ENCODE data around the gene PODN. TPM values are rescaled to one million over a fixed set of nuclear protein-coding genes. Genes with fewer than 3 reads are reported as not detected.

PODN gene
- total RNA-seq, 2 experiments from 2014 or later: not detected

DNA sequence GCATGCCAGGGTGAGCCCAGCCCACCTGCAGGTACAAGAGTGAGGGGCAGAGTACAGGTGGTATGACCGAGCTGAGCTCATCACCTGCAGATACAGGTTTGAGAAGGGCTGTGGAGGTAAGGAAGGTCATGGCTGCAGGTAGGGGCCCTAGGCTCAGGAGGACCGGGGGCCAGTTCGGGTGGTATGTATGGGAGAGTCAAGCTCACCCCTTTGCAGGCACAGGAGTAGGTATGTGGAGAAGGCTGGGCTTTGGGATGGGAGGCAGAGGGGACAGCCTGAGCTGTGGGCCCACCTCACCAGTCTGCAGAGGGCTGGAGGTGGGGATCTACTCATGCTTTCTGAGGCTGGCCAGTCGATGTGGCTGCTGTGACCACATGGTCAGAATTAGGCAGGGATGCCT lies 17.2 kb downstream of the PODN start:
- H3K4me3 Mint-ChIP-seq: no peak overlapping the region
- H3K27me3 Mint-ChIP-seq (ENCODE audit: low read depth): no peaks in the 10 kb centered on the region
- H3K9me3 Mint-ChIP-seq: no peaks in the 10 kb centered on the region
- no peak for DNase-seq
- H3K27ac Mint-ChIP-seq: no peak overlapping the region
- CTCF ChIA-PET: no interaction called here
- intact Hi-C loops (cut with micrococcal nuclease): no loop called here
- no peaks in the 10 kb centered on the region for H3K36me3 Mint-ChIP-seq (ENCODE audit: low read depth)
- H3K4me1 Mint-ChIP-seq (ENCODE audit: low read depth): no peaks in the 10 kb centered on the region

DNA sequence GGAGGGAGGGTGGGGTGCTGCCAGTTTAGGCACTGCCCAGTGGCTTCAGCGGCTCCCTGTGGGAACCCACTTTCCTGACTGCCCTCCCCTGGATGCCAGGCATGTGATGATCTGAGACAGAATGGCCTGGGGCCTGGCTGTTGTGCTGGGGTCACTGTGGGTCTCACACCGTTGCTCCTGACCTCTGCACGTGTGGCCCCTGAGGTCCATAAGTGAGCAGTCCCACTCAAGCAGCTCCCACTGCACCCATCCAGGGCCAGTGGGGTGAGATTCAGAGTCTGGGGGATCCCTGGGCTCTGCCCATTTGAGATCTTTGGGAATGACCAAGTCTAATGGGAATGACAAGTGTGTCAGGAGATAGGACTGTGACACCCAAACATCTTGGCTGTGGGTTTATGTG lies 18.0 kb downstream of the PODN start:
- DNase-seq: no peak
- CTCF ChIA-PET: no interaction called here

DNA sequence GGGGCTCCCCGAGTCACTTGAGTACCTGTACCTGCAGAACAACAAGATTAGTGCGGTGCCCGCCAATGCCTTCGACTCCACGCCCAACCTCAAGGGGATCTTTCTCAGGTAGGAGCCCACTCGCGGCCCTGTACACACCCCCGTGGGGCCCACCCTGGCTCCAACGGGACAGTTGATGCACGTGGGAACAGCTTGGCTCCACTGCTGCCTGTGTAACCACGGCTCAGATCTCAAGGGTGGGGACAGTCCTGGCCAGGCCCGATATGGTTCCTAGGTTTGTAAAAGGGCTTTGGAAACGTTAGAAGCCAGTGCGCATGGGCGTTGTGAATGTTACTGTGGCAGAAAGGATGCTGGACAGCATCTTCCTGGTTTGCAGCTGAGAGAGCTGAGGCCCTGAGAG lies 18.8 kb downstream of the PODN start:
- CTCF ChIA-PET: no interaction called here
- Mint-ChIP-seq H3K4me1 (ENCODE audit: low read depth) (no peaks in the 10 kb centered on the region), H3K27me3 (ENCODE audit: low read depth) (no peaks in the 10 kb centered on the region), H3K4me3 (no peak overlapping the region), H3K9me3 (no peaks in the 10 kb centered on the region), H3K36me3 (ENCODE audit: low read depth) (no peaks in the 10 kb centered on the region), H3K27ac (no peak overlapping the region)
- intact Hi-C loops (cut with micrococcal nuclease): no loop called here
- no peak for DNase-seq

More for the DNA sequence above, 18.0 kb downstream of the PODN start:
- intact Hi-C loops (cut with micrococcal nuclease): no loop called here
- Mint-ChIP-seq H3K36me3 (ENCODE audit: low read depth) (no peaks in the 10 kb centered on the region), H3K27me3 (ENCODE audit: low read depth) (no peaks in the 10 kb centered on the region), H3K4me1 (ENCODE audit: low read depth) (no peaks in the 10 kb centered on the region), H3K9me3 (no peaks in the 10 kb centered on the region), H3K4me3 (no peak overlapping the region), H3K27ac (no peak overlapping the region)

DNA sequence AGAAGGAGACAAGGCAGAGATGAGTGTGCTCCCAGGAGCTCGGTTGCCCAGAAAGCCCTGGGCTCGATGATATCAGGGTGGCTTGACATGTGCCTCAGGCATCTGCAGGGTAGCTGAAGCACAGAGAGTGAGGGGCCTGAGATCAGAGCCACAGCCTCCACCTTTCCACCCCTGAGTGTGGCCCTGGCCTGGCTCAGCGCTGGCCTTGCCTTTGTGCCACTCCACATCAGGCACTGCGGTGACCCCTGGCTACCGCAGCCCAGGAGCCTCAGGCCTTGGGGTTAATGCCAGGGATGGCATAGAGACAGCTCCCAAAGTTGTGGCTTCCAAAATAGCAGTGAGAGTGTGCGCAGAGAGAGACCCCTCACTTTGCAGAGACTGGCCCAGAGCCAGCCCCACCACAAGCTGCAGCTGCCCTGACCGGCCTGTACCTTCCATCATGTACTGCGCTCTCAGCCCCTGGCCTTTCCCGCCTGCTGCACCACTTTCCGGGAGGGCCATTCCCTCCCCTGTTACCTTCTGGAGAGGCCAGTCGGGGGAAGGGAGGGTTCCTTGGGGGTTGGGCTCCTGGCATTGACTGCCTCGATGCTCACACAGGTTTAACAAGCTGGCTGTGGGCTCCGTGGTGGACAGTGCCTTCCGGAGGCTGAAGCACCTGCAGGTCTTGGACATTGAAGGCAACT lies 19.5 kb downstream of the PODN start:
- Mint-ChIP-seq H3K4me1 (ENCODE audit: low read depth) (no peaks in the 10 kb centered on the region), H3K36me3 (ENCODE audit: low read depth) (no peaks in the 10 kb centered on the region), H3K27ac (no peak overlapping the region), H3K9me3 (no peaks in the 10 kb centered on the region), H3K27me3 (ENCODE audit: low read depth) (no peaks in the 10 kb centered on the region), H3K4me3 (no peak overlapping the region)
- intact Hi-C loops (cut with micrococcal nuclease): no loop called here
- no peak for DNase-seq
- CTCF ChIA-PET: no interaction called here

DNA sequence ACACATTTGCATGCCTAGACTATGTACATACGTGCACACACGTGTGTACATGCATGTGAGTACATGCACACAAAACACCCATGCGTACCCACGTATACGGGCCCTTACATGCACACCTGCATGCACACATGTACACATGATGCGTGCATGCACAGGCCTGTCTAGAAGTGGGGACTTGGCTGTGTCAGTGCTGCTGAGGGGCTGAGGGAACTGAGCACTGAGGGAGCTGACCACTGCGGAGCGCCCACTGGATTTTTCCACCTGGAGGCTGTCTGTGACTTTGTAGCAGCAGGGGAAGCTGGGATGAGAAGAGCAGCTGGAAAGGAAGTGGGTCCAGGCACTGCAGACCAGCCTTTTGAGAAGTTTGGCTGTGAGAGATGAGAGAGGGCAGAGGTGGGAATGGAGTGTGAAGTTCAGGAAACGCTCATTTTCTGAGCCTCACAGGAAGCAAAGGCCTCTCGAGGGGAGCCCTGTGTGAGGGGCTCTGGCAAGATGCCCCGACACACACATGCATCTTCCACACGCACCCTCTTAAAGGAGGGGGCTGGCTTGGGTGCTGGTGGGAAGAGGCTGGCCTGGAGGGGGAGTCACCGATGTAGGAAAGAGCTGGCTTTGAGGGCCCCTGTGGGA lies 20.9 kb downstream of the PODN start:
- intact Hi-C loops (cut with micrococcal nuclease): no loop called here
- no peaks in the 10 kb centered on the region for H3K36me3 Mint-ChIP-seq (ENCODE audit: low read depth)
- no peaks in the 10 kb centered on the region for H3K9me3 Mint-ChIP-seq
- no peaks in the 10 kb centered on the region for H3K27me3 Mint-ChIP-seq (ENCODE audit: low read depth)
- DNase-seq: no peak
- no peaks in the 10 kb centered on the region for H3K4me1 Mint-ChIP-seq (ENCODE audit: low read depth)
- H3K27ac Mint-ChIP-seq: no peak overlapping the region
- CTCF ChIA-PET: interaction anchor here (0.5 kb wide), 1 partner anchor 95 kb away, joined by 3 read pairs; no protein-coding TSS in a partner anchor
- no peak overlapping the region for H3K4me3 Mint-ChIP-seq

DNA sequence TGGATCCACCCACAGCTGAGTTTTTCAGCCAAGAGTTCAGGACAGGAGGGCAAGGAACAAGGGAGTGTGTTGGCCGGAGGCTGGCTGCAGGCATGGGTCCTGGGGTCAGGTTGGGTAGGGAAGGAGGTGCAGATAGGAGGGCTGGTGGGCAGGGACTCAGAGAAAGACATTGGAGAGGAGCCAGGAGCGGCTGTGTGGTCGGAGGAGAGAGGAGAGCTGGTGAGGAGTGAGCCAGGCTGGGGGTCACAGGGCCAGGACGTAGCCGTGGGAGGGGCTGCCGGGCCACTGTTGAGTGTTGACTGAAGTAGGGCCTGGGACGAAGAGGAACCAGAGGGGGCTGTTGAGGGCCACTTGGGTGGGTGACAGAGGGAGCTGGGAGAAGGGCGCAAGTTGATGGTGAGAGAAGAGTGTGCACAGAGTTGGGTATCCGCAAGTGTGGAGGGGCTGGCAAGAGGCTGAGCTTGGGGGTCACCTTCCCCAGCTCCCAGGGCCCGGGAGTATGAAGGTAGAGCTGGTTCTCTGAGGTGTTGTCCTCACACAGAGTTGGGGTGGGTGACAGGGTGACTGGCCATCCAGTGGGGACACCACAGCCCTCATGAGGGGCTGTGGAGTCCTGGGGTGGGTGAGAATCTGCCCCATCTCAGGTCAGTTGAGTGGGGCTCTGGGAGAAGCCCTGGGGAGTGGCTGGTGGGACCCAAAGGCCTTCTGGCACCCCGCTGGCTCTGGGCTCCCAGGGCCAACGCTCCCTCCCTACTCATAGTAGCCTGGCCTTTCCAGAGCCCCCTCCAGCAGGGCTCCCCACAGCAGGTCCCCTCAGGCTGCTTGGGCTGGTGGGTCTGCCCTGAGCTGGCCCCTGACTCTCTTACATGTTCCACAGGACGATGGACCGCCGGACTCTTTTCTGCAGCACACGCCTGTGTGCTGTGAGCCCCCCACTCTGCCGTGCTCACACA lies 21.9 kb downstream of the PODN start:
- intact Hi-C loops (cut with micrococcal nuclease): no loop called here
- no peak overlapping the region for H3K27ac Mint-ChIP-seq
- no peaks in the 10 kb centered on the region for H3K9me3 Mint-ChIP-seq
- no peak for DNase-seq
- H3K4me1 Mint-ChIP-seq (ENCODE audit: low read depth): no peaks in the 10 kb centered on the region
- CTCF ChIA-PET: interaction anchor here (0.5 kb wide), 1 partner anchor 94 kb away, joined by 3 read pairs; no protein-coding TSS in a partner anchor
- no peaks in the 10 kb centered on the region for H3K27me3 Mint-ChIP-seq (ENCODE audit: low read depth)
- no peaks in the 10 kb centered on the region for H3K36me3 Mint-ChIP-seq (ENCODE audit: low read depth)
- no peak overlapping the region for H3K4me3 Mint-ChIP-seq

DNA sequence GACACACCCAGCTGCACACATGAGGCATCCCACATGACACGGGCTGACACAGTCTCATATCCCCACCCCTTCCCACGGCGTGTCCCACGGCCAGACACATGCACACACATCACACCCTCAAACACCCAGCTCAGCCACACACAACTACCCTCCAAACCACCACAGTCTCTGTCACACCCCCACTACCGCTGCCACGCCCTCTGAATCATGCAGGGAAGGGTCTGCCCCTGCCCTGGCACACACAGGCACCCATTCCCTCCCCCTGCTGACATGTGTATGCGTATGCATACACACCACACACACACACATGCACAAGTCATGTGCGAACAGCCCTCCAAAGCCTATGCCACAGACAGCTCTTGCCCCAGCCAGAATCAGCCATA lies 22.6 kb downstream of the PODN start:
- Mint-ChIP-seq H3K27me3 (ENCODE audit: low read depth) (no peaks in the 10 kb centered on the region), H3K4me3 (no peak overlapping the region), H3K27ac (no peak overlapping the region), H3K36me3 (ENCODE audit: low read depth) (no peaks in the 10 kb centered on the region), H3K4me1 (ENCODE audit: low read depth) (no peaks in the 10 kb centered on the region), H3K9me3 (no peaks in the 10 kb centered on the region)
- DNase-seq: no peak
- CTCF ChIA-PET: no interaction called here
- intact Hi-C loops (cut with micrococcal nuclease): no loop called here

DNA sequence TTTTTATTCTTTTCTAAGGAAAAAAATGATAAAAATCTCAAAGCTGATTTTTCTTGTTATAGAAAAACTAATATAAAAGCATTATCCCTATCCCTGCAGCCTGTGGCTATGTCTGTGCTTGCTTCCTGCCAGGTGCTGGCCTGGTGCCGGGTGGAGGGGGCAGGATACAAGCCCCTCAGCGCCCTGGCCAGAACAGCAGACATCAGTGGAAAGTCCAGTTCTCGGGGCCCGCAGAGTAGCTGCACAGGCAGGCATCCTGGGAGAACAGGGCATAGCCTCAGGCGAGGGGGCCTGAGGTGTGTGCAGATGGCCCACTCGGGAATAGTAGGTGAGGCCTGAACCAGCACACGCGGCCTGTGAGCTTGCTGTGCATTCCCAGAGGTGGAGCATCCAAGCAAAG lies 23.4 kb downstream of the PODN start:
- intact Hi-C loops (cut with micrococcal nuclease): no loop called here
- DNase-seq: no peak
- Mint-ChIP-seq H3K27ac (no peak overlapping the region), H3K36me3 (ENCODE audit: low read depth) (no peaks in the 10 kb centered on the region), H3K9me3 (no peaks in the 10 kb centered on the region), H3K27me3 (ENCODE audit: low read depth) (no peaks in the 10 kb centered on the region), H3K4me1 (ENCODE audit: low read depth) (no peaks in the 10 kb centered on the region), H3K4me3 (no peak overlapping the region)
- CTCF ChIA-PET: no interaction called here

DNA sequence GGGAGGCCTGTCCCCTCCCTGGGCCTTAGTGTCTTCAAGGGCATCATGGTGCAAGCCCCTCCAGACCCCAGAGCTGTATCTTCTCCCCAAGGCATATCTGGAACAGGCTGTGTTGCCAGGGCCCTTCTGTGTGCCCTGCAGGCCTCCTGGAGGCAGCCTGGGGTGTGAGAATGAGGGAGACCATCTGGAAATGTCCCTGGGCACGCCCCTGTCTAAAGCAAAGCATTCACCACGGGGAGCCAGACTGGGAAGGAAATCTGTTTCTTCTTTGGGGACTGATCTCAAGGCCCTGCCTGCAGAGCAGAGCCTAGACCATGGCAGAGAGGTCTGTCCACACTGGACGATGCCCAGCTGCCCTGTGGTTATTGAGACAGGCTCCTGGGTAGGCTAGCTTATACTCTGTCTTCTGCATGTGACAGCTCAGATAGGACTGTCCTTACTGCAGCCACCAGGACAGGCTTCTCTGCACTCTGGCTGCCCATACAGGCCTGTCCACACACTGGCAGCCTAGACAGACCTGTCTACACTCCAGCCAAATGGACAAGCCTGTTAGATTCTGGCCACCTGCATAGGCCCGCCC lies 24.6 kb downstream of the PODN start:
- no peak for DNase-seq
- CTCF ChIA-PET: interaction anchor here (0.6 kb wide), 1 partner anchor 98 kb away, joined by 3 read pairs; no protein-coding TSS in a partner anchor

DNA sequence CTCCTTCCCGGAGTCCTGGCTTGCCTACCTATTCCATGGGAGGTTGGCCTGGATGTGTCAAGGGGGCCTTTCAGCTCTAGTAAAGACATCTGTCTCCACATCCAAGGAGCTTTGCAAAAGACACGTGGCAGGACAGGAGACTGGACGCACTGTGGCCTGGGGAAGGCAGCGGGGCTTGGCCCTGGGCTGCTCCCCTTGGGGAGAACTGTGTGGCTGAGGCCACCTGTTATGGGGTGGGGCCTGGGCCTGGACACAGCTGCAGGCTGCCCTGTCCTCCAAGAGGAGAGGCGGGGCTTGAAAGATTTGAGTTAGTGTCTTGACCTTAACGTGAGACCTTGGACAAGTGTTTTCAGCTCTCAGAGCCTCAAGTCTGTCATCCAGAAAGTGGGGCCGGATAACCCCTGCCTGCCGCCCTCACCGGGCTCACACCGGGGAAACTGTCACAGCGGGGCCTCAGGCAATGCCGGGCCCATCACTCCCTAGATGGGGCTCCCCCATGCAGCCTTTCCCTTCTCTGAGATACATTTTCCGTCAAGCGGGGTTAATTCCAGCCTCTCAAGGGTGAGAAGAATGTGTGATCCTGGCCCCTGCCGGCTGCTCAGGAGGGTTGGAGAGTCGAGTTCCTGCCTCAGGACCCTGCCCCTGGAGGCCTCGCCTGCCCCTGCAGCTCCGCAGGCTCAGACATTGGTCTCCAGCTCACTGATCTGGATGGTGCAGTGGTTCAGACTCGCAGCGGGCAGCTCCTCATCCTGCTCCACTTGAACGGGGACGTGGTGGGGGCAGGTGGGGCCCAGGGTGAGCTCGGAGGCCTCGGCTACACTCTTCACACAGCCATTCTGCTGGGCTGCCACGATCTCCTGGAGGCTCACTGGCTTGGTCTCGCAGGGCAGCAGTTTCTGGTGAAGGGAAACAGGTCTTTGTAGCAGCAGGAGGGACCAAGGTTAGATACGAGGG lies 25.6 kb downstream of the PODN start:
- DNase-seq: no peak
- Mint-ChIP-seq H3K36me3 (ENCODE audit: low read depth) (no peaks in the 10 kb centered on the region), H3K27me3 (ENCODE audit: low read depth) (no peaks in the 10 kb centered on the region), H3K4me3 (no peak overlapping the region), H3K27ac (no peak overlapping the region), H3K4me1 (ENCODE audit: low read depth) (no peaks in the 10 kb centered on the region), H3K9me3 (no peaks in the 10 kb centered on the region)
- intact Hi-C loops (cut with micrococcal nuclease): no loop called here
- CTCF ChIA-PET: no interaction called here

More for the DNA sequence above, 24.6 kb downstream of the PODN start:
- Mint-ChIP-seq H3K36me3 (ENCODE audit: low read depth) (no peaks in the 10 kb centered on the region), H3K4me3 (no peak overlapping the region), H3K4me1 (ENCODE audit: low read depth) (no peaks in the 10 kb centered on the region), H3K27me3 (ENCODE audit: low read depth) (no peaks in the 10 kb centered on the region), H3K27ac (no peak overlapping the region), H3K9me3 (no peaks in the 10 kb centered on the region)
- intact Hi-C loops (cut with micrococcal nuclease): no loop called here

DNA sequence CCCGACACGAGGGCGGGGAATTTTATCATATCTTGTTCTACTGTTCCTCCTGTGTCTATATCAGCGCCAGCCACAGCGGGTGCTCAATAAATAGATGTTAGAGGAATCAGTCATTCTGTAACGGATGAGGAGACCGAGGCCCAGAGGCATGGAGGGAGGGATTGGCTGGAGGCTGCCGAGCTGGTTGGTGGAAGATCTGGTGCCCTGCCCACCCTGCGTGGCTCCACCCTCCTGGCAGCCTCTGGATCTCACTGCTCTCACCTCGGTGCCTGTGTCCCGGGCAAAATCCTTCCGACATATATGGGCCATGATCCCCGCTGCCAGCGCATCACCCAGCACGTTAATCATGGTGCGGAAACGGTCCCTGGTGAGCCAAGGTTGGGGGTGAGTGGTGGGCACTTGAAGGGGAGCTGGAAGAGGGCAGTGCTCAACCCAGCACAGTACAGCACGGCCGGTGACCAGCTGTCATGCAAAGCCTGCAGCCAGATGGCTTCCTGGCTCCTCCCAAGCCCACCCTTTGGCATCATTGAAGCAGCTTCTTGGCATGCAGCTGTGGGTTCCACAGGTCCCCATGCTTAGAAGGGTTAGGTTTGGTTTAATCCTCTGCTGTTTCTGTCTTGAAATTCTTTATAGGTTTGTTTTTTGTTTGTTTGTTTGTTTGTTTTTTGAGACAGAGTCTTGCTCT lies 26.7 kb downstream of the PODN start:
- Mint-ChIP-seq H3K27ac (no peak overlapping the region), H3K4me3 (no peak overlapping the region), H3K4me1 (ENCODE audit: low read depth) (no peaks in the 10 kb centered on the region), H3K36me3 (ENCODE audit: low read depth) (no peaks in the 10 kb centered on the region), H3K27me3 (ENCODE audit: low read depth) (no peaks in the 10 kb centered on the region), H3K9me3 (no peaks in the 10 kb centered on the region)
- CTCF ChIA-PET: interaction anchor here (0.6 to 0.7 kb wide), 2 partner anchors 18 to 247 kb away, joined by 3 to 4 read pairs; no protein-coding TSS in a partner anchor
- DNase-seq: no peak
- intact Hi-C loops (cut with micrococcal nuclease): no loop called here
